KMS-11 (cell line): ENCODE data around the gene ZFYVE28.

Source experiments
- H2AFZ ChIP-seq: fragments of 200-600 bp; sonication (generic); 2 replicates; pipeline ENCODE4 v1.6.1; 2016; ENCODE audit warnings: antibody characterized with exemption, mixed run types, low read depth
- H3K27ac ChIP-seq: fragments of 200-600 bp; sonication (generic); 2 replicates; pipeline ENCODE4 v1.6.1; 2016; ENCODE audit warnings: mild to moderate bottlenecking, mixed run types
- H3K27me3 ChIP-seq: fragments of 200-600 bp; sonication (generic); 2 replicates; pipeline ENCODE4 v1.6.1; 2017; ENCODE audit warnings: mild to moderate bottlenecking, low read depth, mixed run types, moderate library complexity; ENCODE audit not compliant: insufficient read depth
- H3K36me3 ChIP-seq: fragments of 200-600 bp; sonication (generic); 2 replicates; pipeline ENCODE4 v1.6.1; 2017; ENCODE audit warnings: mild to moderate bottlenecking, mixed run types; ENCODE audit not compliant: insufficient read depth
- H3K4me1 ChIP-seq: fragments of 200-600 bp; sonication (generic); 2 replicates; pipeline ENCODE4 v1.6.1; 2016; ENCODE audit warnings: mild to moderate bottlenecking, low read depth, mixed run types; ENCODE audit not compliant: poor library complexity, severe bottlenecking
- H3K4me2 ChIP-seq: fragments of 200-600 bp; sonication (generic); 2 replicates; pipeline ENCODE4 v1.7.0; 2016; ENCODE audit warnings: mild to moderate bottlenecking, mixed run types
- H3K4me3 ChIP-seq: fragments of 200-600 bp; sonication (generic); IDR thresholded peaks from 2 replicates; pipeline ENCODE4 v1.6.1; 2017; ENCODE audit warnings: low read depth, low read length, mixed read lengths; ENCODE audit not compliant: insufficient read depth
- H3K79me2 ChIP-seq: fragments of 200-600 bp; sonication (generic); 2 replicates; pipeline ENCODE4 v1.6.1; 2016; ENCODE audit warnings: low read depth, mixed run types; ENCODE audit not compliant: insufficient read depth
- H3K9ac ChIP-seq: fragments of 200-600 bp; sonication (generic); 2 replicates; pipeline ENCODE4 v1.6.1; 2016; ENCODE audit warnings: mild to moderate bottlenecking, mixed run types
- H4K20me1 ChIP-seq: fragments of 200-600 bp; sonication (generic); 2 replicates; pipeline ENCODE4 v1.6.1; 2016; ENCODE audit warnings: mild to moderate bottlenecking, mixed run types; ENCODE audit not compliant: insufficient read depth
- CTCF ChIP-seq: fragments of 200-600 bp; sonication (generic); conservative IDR thresholded peaks from 2 replicates; pipeline ENCODE4 v1.6.1; 2017; ENCODE audit warnings: low read depth, mild to moderate bottlenecking, antibody characterized with exemption, low read length, moderate library complexity, mixed read lengths

The ZFYVE28 gene

GRCh38 chr4:2418650-2419571 lies 466 bp upstream of the ZFYVE28 start, which contains the start of gene CFAP99:
CFAP99 (plus strand) TSS chr4:2418955.
- no peaks in the 10 kb centered on the region for H4K20me1 ChIP-seq
- H3K79me2 ChIP-seq = no peaks in the 10 kb centered on the region
- peaks cover 8% of the 10 kb centered on the region; the same call in 1 of the 2 replicates for H3K27me3 ChIP-seq
- peak within 1 kb of the TSS; percentile 34 for H2AFZ ChIP-seq
- peaks cover 11% of the 10 kb centered on the region for H3K4me1 ChIP-seq
- no peak within 1 kb of the TSS for H3K27ac ChIP-seq
- peak within 1 kb of the TSS; percentile 60 for H3K4me2 ChIP-seq
- peak within 1 kb of the TSS; percentile 39; the same call in 1 of the 2 replicates for H3K9ac ChIP-seq
- TF ChIP-seq CTCF = no peak
- H3K36me3 ChIP-seq = no peaks in the 10 kb centered on the region
- H3K4me3 ChIP-seq = no peak within 1 kb of the TSS

- H2AFZ ChIP-seq = no peak overlapping the region
- no peak overlapping the region for H3K27ac ChIP-seq
- no peaks in the 10 kb centered on the region for H3K79me2 ChIP-seq
- H3K4me1 ChIP-seq = peaks cover 18% of the 10 kb centered on the region
- H3K4me2 ChIP-seq = peak overlapping the region; percentile 45; the same call in 1 of the 2 replicates
- H3K4me3 ChIP-seq = no peak overlapping the region
- TF ChIP-seq CTCF = no peak
- no peaks in the 10 kb centered on the region for H3K36me3 ChIP-seq
- no peak overlapping the region for H3K9ac ChIP-seq
- peaks cover 8% of the 10 kb centered on the region; the same call in 1 of the 2 replicates for H3K27me3 ChIP-seq
- H4K20me1 ChIP-seq = no peaks in the 10 kb centered on the region
These were observed 1.1 kb downstream of the ZFYVE28 start for GRCh38 chr4:2417226-2417764.

GRCh38 chr4:2416564-2417225 lies 1.8 kb downstream of the ZFYVE28 start:
- Histone ChIP-seq H3K4me3 (no peak overlapping the region), H2AFZ (no peak overlapping the region), H3K27me3 (peaks cover 8% of the 10 kb centered on the region; the same call in 1 of the 2 replicates), H3K36me3 (no peaks in the 10 kb centered on the region), H4K20me1 (no peaks in the 10 kb centered on the region), H3K27ac (no peak overlapping the region), H3K4me2 (no peak overlapping the region), H3K79me2 (no peaks in the 10 kb centered on the region), H3K4me1 (peaks cover 24% of the 10 kb centered on the region), H3K9ac (no peak overlapping the region)
- TF ChIP-seq CTCF = no peak

GRCh38 chr4:2415881-2416563 lies 2.4 kb downstream of the ZFYVE28 start:
- TF ChIP-seq CTCF = no peak
- Histone ChIP-seq H3K79me2 (no peaks in the 10 kb centered on the region), H3K4me1 (peaks cover 30% of the 10 kb centered on the region)

More at GRCh38 chr4:2415881-2416563, 2.4 kb downstream of the ZFYVE28 start:
- no peak overlapping the region for H3K4me2 ChIP-seq
- peaks cover 8% of the 10 kb centered on the region; the same call in 1 of the 2 replicates for H3K27me3 ChIP-seq
- no peak overlapping the region for H3K9ac ChIP-seq
- H3K27ac ChIP-seq = no peak overlapping the region
- H2AFZ ChIP-seq = no peak overlapping the region
- H3K4me3 ChIP-seq = no peak overlapping the region
- no peaks in the 10 kb centered on the region for H3K36me3 ChIP-seq
- H4K20me1 ChIP-seq = no peaks in the 10 kb centered on the region
